AML-193 (cell line): ENCODE results near the gene F13B.
"Not testable (repeated sequence)": the region's sequence is repeated elsewhere in the genome, so short reads cannot be mapped to it uniquely, and the experiment has no call there.

ENCODE experiments used
- DNase-seq, 2 experiments: peaks; one replicate each; lab custom pipeline; 2025; lab: John Stamatoyannopoulos, UW

The F13B gene, protein sequence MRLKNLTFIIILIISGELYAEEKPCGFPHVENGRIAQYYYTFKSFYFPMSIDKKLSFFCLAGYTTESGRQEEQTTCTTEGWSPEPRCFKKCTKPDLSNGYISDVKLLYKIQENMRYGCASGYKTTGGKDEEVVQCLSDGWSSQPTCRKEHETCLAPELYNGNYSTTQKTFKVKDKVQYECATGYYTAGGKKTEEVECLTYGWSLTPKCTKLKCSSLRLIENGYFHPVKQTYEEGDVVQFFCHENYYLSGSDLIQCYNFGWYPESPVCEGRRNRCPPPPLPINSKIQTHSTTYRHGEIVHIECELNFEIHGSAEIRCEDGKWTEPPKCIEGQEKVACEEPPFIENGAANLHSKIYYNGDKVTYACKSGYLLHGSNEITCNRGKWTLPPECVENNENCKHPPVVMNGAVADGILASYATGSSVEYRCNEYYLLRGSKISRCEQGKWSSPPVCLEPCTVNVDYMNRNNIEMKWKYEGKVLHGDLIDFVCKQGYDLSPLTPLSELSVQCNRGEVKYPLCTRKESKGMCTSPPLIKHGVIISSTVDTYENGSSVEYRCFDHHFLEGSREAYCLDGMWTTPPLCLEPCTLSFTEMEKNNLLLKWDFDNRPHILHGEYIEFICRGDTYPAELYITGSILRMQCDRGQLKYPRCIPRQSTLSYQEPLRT

DNA sequence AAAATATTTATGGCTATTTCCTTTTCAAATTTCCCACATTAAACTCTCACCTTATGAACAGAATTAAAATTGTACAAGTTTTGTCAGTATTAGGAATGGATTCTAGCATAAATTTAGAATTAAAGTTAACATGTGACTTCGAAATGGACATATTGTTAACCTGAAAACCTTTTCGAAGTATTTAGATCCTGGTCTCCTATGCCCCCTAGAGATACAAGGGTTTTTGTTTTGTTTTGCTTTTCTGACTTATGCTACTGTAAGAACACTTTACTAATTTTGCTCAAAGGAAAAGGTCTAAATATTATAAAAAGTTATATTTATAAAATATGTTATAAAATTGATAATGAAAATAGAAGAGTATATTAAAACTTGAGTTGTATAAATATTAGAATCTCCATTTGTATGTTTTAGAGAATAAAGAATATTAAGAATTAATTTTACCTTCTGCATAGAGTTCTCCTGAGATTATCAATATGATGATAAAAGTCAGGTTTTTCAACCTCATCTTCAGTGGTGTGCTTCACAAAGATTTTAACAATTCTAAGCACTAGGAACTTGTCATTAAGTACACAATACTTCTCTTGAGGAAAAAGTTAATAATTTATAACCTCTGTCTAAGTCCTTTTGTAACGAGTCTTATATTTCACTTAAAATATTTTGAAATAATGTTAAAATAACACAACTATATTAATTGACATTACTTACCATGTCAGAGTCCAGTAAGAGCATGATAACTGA, at the start of gene F13B:
F13B (minus strand) TSS at position 542 of the 738 bp plus-strand sequence; CDS start at position 505, 37 bp downstream.
- no peak for DNase-seq

DNA sequence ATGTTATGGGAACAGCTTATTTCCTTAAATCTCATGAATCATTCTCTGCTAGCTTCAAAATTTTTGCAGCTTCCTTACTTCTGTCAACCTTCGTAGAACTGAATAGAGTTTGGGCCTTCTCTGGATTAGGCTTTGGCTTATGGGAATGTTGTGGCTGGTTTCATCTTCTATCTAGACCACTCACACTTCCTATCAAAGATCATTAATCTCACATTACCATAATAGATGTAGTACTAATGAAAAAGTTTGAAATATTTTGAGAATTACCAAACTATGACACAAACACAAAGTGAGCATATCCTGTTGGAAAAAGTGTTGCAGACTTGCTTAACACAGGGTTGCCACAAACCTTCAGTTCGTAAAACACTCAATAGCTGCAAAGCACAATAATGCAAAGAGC, 49.1 kb upstream of the F13B start:
- DNase-seq: no peak

- no peak for DNase-seq
These were observed 39.8 kb upstream of the F13B start for GRCh38 chr1:197106869-197107268.

GRCh38 chr1:197103300-197103699, 36.2 kb upstream of the F13B start:
- no peak for DNase-seq

GRCh38 chr1:197101978-197102377, 34.9 kb upstream of the F13B start:
- no peak for DNase-seq

- DNase-seq: no peak
These were observed 33.6 kb upstream of the F13B start for GRCh38 chr1:197100677-197101076.

- no peak for DNase-seq
These were observed 32.4 kb upstream of the F13B start for GRCh38 chr1:197099444-197099843.

GRCh38 chr1:197096971-197097370, 29.9 kb upstream of the F13B start:
- not testable (repeated sequence) for DNase-seq

DNA sequence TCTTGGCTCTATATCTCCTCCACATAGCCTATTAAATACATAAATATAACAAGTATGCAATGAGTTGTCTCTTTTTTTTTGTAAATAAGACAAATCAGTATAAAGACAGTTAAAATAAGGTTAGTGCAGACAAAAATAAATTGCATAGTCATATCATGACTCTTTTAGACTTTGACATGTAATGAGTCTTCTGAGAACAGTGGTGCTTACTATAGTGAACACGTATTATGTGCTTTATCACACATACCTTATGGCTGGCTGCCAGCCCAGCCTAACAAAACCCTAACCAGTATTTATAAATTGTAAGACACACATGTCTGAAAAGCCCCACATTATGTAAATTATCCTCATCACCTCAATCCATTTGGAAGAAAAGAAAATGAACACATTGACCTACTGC, 29.1 kb upstream of the F13B start:
- DNase-seq: no peak

- DNase-seq: no peak
These were observed 26.3 kb upstream of the F13B start for GRCh38 chr1:197093226-197093885.

DNA sequence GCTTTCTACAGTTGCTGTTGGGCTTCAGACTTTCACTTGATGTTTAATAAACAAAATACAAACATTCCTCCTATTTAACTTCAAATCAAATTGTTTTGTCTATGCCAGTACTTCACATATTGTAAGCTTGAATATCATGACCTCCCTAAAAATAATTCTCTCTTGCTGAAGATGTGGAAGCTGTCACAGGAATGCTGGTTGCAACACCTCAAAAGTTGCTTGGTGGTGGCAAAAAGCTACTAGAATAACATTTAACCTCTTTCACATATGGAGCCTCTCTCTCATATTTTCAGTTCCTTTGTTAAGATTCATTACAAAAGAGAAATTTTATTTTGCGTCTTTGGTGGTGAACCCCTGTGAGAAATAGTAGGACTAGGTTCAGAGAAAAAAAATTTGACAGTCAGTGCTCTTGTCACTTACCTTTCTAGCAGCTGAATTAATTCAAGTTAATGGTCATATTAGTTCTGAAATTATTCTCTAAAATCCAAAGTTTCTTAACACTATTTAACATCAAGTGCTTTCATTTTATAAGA, 25.5 kb upstream of the F13B start:
- DNase-seq: no peak

DNA sequence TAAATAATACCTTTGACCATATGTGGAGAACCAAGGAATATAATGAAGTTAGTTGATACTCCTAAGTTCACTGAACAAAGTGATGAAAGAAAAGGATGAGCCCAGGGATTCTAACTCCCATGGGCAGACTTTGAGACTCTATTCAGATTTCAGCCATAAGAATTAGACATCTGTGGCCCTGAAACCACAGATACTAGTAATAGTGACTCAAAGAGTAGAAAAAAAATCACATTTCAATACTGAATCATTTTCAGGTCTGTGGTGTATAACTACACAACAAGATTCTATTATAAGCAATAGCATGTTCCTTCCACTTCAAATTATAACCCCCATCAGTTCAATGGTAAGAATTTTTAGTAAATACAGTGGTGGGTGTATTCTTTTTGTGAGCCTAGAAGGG, 16.4 kb upstream of the F13B start:
- DNase-seq: no peak

DNA sequence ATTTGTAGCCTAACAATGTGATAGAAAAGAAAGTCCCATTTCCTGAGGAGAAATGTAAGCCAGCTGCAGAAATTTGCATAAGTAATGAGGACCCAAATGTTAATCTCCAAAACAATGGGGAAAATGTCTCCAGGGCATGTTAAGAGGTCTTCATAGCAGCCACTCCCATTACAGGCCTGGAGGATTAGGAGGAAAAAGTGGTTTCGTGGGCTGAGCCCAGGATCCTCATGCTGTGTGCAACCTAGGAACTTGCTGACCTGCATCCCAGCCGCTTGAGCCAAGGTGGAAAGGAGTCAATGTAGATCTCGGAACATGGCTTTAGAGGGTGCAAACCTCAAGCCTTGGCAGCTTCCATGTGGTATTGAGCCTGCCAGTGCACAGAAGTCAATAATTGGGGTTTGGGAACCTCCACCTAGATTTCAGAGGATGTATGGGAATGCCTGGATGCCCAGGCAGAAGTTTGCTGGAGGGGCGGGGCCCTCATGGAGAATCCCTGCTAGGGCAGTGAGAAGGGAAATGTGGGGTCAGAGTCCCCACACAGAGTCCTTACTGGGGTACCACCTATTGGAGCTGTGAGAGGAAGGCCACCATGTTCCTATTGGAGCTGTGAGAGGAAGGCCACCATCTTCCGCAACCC, 14.2 kb upstream of the F13B start:
- DNase-seq: no peak

GRCh38 chr1:197080323-197080722, 13.3 kb upstream of the F13B start:
- no peak for DNase-seq

GRCh38 chr1:197076585-197076984, 9.5 kb upstream of the F13B start:
- DNase-seq: no peak

DNA sequence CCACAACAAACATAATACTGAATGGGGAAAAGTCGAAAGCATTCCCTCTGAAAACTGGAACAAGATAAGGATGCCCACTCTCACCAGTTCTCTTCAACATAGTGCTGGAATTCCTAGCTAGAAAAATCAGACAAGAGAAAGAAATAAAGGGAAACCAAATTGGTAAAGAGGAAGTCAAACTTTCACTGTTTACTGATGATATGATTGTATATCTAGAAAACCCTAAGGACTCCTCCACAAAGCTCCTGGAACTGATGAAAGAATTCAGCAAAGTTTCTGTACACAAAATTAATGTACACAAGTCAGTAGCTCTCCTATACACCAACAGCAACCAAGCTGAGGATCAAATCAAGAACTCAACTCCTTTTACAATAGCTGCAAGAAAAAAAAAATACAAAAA, 6.9 kb upstream of the F13B start:
- DNase-seq: no peak

- no peak for DNase-seq
These were observed 378 bp upstream of the F13B start for GRCh38 chr1:197067457-197067818.

DNA sequence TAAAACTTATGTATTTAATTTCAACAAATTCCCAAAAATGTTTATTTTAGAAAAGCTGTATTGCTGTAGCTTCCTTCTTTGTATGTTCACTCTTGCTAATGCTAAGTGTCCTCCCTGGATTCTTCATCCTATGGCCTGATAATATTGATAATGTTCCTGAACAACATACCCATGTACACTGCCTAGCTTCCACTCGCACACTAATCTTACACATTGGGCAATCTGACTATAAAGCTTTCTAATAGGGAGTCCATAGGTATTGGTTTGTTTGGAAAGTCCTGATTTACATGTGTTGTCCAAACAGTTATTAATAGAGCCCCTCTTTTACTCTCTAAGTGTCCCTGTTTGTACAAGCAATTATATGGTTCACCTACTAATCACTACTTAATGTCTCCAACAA, 783 bp downstream of the F13B start:
- DNase-seq: no peak

GRCh38 chr1:197065559-197065958, 1.5 kb downstream of the F13B start:
- DNase-seq: no peak

- no peak for DNase-seq
These were observed 3.8 kb downstream of the F13B start for GRCh38 chr1:197063212-197063611.

DNA sequence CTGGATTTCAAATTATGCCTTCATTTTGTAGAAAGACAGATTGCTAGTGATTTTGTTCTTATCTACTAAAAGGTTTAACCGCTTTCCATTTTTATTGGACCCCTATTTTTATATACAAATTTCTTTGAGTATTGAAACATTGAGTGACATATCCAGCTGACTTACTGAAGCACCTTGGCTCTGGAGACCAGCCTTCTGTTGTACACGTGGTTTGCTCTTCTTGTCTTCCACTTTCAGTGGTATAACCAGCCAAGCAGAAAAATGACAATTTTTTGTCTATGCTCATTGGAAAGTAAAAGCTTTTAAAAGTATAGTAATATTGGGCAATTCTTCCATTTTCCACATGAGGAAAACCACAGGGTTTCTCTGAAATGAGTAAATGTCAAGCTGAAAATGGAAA, 4.4 kb downstream of the F13B start:
- DNase-seq: no peak

- DNase-seq: no peak
These were observed 18.0 kb downstream of the F13B start for GRCh38 chr1:197049100-197049499.
